ENCODE measurements around the gene PKNOX2. TPM values are rescaled to one million over a fixed set of nuclear protein-coding genes. Genes with fewer than 3 reads are reported as not detected.

Gene PKNOX2
- total RNA-seq, 1 donor from 2014 or later, result 41.8 TPM

DNA sequence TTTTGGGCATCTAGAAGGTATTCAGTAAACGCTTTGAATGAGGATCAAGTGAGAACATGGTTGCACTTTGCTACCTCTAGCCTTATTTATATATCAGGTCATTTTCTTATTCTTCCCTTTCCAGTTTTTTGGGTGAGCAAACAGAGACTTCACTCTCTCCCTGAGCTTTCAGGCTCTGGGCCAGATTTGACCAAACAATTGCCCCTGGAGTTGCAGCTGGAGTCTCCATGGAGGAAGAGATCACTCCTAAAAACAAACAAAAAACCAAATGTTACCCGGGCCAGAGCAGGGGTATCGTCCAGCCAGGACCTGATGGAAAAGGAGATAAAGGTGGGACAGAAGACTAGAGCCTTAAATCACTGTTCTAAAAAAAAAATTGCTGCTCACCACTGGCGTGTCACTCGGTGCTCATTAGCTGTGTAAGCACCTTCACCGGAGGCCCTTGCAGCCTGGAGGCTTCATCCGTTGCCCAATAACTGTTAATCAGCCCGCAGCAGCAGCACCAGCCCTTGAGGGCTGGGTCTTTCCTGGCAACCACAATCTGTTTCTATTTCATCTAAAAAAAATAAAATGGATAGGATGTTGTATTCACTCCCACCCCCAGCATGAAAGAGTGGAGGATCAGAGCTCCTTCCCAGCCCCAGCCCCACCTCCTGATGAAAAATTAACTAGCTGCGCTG is 125.0 kb downstream of the PKNOX2 start:
- TF ChIP-seq, protein P1, sequence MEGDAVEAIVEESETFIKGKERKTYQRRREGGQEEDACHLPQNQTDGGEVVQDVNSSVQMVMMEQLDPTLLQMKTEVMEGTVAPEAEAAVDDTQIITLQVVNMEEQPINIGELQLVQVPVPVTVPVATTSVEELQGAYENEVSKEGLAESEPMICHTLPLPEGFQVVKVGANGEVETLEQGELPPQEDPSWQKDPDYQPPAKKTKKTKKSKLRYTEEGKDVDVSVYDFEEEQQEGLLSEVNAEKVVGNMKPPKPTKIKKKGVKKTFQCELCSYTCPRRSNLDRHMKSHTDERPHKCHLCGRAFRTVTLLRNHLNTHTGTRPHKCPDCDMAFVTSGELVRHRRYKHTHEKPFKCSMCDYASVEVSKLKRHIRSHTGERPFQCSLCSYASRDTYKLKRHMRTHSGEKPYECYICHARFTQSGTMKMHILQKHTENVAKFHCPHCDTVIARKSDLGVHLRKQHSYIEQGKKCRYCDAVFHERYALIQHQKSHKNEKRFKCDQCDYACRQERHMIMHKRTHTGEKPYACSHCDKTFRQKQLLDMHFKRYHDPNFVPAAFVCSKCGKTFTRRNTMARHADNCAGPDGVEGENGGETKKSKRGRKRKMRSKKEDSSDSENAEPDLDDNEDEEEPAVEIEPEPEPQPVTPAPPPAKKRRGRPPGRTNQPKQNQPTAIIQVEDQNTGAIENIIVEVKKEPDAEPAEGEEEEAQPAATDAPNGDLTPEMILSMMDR (IDR thresholded peaks at IDR 0.05; ENCODE audit: unreplicated experiment), result no peak
- no peak overlapping the region for H3K4me3 Mint-ChIP-seq (ENCODE audit: unreplicated experiment)
- H3K36me3 Mint-ChIP-seq (ENCODE audit: low read depth, unreplicated experiment), result peaks cover 20% of the 10 kb centered on the region
- no peak for DNase-seq (ENCODE audit: low spot score)
- H3K9me3 Mint-ChIP-seq (ENCODE audit: unreplicated experiment), result no peaks in the 10 kb centered on the region
- no peak overlapping the region for H3K27ac Mint-ChIP-seq (ENCODE audit: unreplicated experiment)
- peaks cover 29% of the 10 kb centered on the region for H3K4me1 Mint-ChIP-seq (ENCODE audit: unreplicated experiment)
- H3K27me3 Mint-ChIP-seq (ENCODE audit: unreplicated experiment), result peaks cover 3% of the 10 kb centered on the region

- Mint-ChIP-seq H3K9me3 (ENCODE audit: unreplicated experiment) (no peaks in the 10 kb centered on the region), H3K27me3 (ENCODE audit: unreplicated experiment) (peaks cover 3% of the 10 kb centered on the region), H3K36me3 (ENCODE audit: low read depth, unreplicated experiment) (peaks cover 26% of the 10 kb centered on the region), H3K4me3 (ENCODE audit: unreplicated experiment) (no peak overlapping the region), H3K4me1 (ENCODE audit: unreplicated experiment) (peaks cover 30% of the 10 kb centered on the region), H3K27ac (ENCODE audit: unreplicated experiment) (no peak overlapping the region)
- TF ChIP-seq, protein P1 (IDR thresholded peaks at IDR 0.05; ENCODE audit: unreplicated experiment), result no peak
- no peak for DNase-seq (ENCODE audit: low spot score)
These were observed 125.7 kb downstream of the PKNOX2 start for GRCh38 chr11:125290263-125290662.

DNA sequence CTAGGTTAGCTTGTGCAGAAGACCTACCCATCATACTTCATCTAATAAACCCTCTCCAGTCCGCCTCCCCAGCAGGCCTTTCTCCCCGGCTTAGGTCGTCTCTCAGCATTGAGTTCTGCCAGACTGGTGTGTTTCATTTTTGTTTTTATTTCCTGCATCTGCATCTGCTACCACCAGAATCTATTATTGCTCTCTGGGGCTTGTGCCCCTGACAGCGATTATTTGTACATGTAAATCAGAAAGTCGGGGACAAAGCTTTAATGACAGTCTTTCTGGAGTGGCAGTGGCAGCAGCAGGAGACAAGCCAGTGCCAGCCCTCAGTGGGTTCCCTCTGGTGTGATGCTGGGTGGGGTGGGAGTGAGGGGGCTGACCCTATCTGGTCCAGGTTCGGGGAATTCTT is 127.5 kb downstream of the PKNOX2 start:
- Mint-ChIP-seq H3K27me3 (ENCODE audit: unreplicated experiment) (peaks cover 3% of the 10 kb centered on the region), H3K4me1 (ENCODE audit: unreplicated experiment) (peaks cover 41% of the 10 kb centered on the region), H3K27ac (ENCODE audit: unreplicated experiment) (no peak overlapping the region), H3K4me3 (ENCODE audit: unreplicated experiment) (no peak overlapping the region), H3K9me3 (ENCODE audit: unreplicated experiment) (no peaks in the 10 kb centered on the region), H3K36me3 (ENCODE audit: low read depth, unreplicated experiment) (peaks cover 32% of the 10 kb centered on the region)
- DNase-seq (ENCODE audit: low spot score), result no peak
- TF ChIP-seq, protein P1 (IDR thresholded peaks at IDR 0.05; ENCODE audit: unreplicated experiment), result no peak

GRCh38 chr11:125293596-125293995 is 129.0 kb downstream of the PKNOX2 start:
- Mint-ChIP-seq H3K36me3 (ENCODE audit: low read depth, unreplicated experiment) (peaks cover 36% of the 10 kb centered on the region), H3K9me3 (ENCODE audit: unreplicated experiment) (no peaks in the 10 kb centered on the region), H3K4me1 (ENCODE audit: unreplicated experiment) (peaks cover 35% of the 10 kb centered on the region), H3K4me3 (ENCODE audit: unreplicated experiment) (no peak overlapping the region), H3K27me3 (ENCODE audit: unreplicated experiment) (peaks cover 3% of the 10 kb centered on the region), H3K27ac (ENCODE audit: unreplicated experiment) (no peak overlapping the region)
- no peak for DNase-seq (ENCODE audit: low spot score)
- TF ChIP-seq, protein P1 (IDR thresholded peaks at IDR 0.05; ENCODE audit: unreplicated experiment), result no peak

GRCh38 chr11:125295931-125296330 is 131.4 kb downstream of the PKNOX2 start:
- no peak for DNase-seq (ENCODE audit: low spot score)
- H3K27ac Mint-ChIP-seq (ENCODE audit: unreplicated experiment), result no peak overlapping the region
- TF ChIP-seq, protein P1 (IDR thresholded peaks at IDR 0.05; ENCODE audit: unreplicated experiment), result no peak
- peaks cover 8% of the 10 kb centered on the region for H3K27me3 Mint-ChIP-seq (ENCODE audit: unreplicated experiment)
- no peaks in the 10 kb centered on the region for H3K9me3 Mint-ChIP-seq (ENCODE audit: unreplicated experiment)
- no peak overlapping the region for H3K4me3 Mint-ChIP-seq (ENCODE audit: unreplicated experiment)
- H3K4me1 Mint-ChIP-seq (ENCODE audit: unreplicated experiment), result peaks cover 38% of the 10 kb centered on the region
- H3K36me3 Mint-ChIP-seq (ENCODE audit: low read depth, unreplicated experiment), result peaks cover 29% of the 10 kb centered on the region

Measured in endothelial cell (in vitro differentiated cells).